ENCODE measurements around the gene SLAMF9.

GRCh38 chr1:159940006-159940620 lies 13.9 kb downstream of the SLAMF9 start:
- TF ChIP-seq EZH2phosphoT487 (IDR thresholded peaks at IDR 0.05; ENCODE audit: insufficient read depth, low read depth) (no peak), EZH2 (IDR thresholded peaks at IDR 0.05; ENCODE audit: insufficient read depth, poor library complexity, severe bottlenecking) (no peak)
